ENCODE measurements around the gene POU2F1.
A peak's percentile ranks its signal among the peaks of the same experiment; 100 is the strongest.

Gene POU2F1

GRCh38 chr1:167467752-167468151 lies 247.1 kb downstream of the POU2F1 start:
- DNase-seq (ENCODE audit: low spot score): no peak

- DNase-seq (ENCODE audit: low spot score): peak; percentile 50
Observed at GRCh38 chr1:167469280-167469965, 248.7 kb downstream of the POU2F1 start.

GRCh38 chr1:167471568-167471967 lies 250.9 kb downstream of the POU2F1 start:
- no peak for DNase-seq (ENCODE audit: low spot score)

GRCh38 chr1:167472752-167473521 lies 252.3 kb downstream of the POU2F1 start:
- no peak for DNase-seq (ENCODE audit: low spot score)

- no peak for DNase-seq (ENCODE audit: low spot score)
Observed at GRCh38 chr1:167473761-167474160, 253.1 kb downstream of the POU2F1 start.

- no peak for DNase-seq (ENCODE audit: low spot score)
Observed at GRCh38 chr1:167474191-167474641, 253.5 kb downstream of the POU2F1 start.

- DNase-seq (ENCODE audit: low spot score): no peak
Observed at GRCh38 chr1:167476061-167476460, 255.4 kb downstream of the POU2F1 start.

Data from cerebellar cortex (tissue), 1 donor.